ENCODE data around the gene LMNA.

LMNA gene

DNA sequence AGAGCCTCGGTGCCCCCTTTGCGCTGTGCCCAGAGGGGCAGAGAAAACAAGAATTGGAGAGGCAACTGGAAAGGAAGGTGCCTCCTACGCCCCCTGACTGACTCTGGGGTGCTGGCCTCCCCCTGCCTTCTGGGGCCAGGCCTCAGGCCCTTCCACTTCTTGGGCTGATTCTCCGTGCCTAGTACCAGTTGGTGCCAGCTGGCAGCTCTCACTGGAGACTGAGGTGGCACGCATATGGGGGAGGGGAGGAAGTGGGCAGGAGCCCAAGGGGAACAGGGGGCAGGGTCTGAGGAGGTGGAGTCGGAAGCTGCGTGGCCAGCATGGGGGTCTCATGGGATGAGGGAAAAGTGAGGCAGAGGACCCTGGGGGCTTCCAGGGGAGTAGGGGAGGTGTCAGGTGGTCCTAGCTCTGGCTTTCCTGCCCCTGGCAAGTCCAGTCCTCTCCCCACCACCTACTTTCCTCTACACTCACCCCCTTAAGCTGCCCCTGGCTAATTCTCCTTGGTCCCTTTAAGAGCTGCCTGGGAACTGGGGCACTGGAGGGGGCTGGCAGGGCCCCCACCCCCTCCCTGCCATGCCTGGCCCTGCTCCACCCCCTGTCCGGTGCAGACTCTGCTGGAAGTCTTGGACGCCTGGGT lies 32.4 kb downstream of the LMNA start:
- ChIA-PET CTCF (interaction anchor here (1.0 to 18.1 kb wide), 17 partner anchors 8 to 175 kb away, joined by 3 to 306 read pairs (median 6); partner anchors contain the start of genes PMF1 and SLC25A44), POLR2A (no interaction called here)
- DNase-seq (ENCODE audit: extremely low spot score) = no peak
- TF ChIP-seq, protein P1, sequence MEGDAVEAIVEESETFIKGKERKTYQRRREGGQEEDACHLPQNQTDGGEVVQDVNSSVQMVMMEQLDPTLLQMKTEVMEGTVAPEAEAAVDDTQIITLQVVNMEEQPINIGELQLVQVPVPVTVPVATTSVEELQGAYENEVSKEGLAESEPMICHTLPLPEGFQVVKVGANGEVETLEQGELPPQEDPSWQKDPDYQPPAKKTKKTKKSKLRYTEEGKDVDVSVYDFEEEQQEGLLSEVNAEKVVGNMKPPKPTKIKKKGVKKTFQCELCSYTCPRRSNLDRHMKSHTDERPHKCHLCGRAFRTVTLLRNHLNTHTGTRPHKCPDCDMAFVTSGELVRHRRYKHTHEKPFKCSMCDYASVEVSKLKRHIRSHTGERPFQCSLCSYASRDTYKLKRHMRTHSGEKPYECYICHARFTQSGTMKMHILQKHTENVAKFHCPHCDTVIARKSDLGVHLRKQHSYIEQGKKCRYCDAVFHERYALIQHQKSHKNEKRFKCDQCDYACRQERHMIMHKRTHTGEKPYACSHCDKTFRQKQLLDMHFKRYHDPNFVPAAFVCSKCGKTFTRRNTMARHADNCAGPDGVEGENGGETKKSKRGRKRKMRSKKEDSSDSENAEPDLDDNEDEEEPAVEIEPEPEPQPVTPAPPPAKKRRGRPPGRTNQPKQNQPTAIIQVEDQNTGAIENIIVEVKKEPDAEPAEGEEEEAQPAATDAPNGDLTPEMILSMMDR (IDR thresholded peaks at IDR 0.05; ENCODE audit: control extremely low read depth, extremely low read depth, low read depth, missing control alignments) = no peak

DNA sequence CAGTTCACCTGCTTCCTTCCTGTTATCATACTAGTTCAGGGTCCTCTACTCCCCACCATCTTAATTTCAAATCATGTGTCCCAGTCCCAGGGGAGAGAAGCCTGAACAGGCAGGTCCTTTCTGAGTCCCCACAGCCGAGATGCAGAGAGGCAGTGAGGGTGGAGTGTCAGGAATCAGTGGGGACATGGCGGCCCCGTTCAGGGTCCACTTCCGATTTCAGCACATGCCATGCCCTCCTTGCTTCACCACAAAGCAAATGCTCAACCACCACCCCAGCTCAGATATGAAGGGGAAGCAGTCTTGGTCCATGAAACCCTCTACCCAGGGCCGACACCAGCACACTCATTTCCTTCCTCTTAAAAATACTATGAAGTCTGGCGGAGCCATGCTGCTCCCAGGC lies 33.7 kb downstream of the LMNA start:
- ChIA-PET POLR2A (interaction anchor here (1.3 kb wide), 1 partner anchor 51 kb away, joined by 5 read pairs; no protein-coding TSS in a partner anchor), CTCF (interaction anchor here (0.9 to 18.1 kb wide), 18 partner anchors 10 to 174 kb away, joined by 3 to 306 read pairs (median 4); partner anchors contain the start of gene SLC25A44)
- DNase-seq (ENCODE audit: extremely low spot score) = no peak
- TF ChIP-seq, protein P1 (IDR thresholded peaks at IDR 0.05; ENCODE audit: control extremely low read depth, extremely low read depth, low read depth, missing control alignments) = no peak

DNA sequence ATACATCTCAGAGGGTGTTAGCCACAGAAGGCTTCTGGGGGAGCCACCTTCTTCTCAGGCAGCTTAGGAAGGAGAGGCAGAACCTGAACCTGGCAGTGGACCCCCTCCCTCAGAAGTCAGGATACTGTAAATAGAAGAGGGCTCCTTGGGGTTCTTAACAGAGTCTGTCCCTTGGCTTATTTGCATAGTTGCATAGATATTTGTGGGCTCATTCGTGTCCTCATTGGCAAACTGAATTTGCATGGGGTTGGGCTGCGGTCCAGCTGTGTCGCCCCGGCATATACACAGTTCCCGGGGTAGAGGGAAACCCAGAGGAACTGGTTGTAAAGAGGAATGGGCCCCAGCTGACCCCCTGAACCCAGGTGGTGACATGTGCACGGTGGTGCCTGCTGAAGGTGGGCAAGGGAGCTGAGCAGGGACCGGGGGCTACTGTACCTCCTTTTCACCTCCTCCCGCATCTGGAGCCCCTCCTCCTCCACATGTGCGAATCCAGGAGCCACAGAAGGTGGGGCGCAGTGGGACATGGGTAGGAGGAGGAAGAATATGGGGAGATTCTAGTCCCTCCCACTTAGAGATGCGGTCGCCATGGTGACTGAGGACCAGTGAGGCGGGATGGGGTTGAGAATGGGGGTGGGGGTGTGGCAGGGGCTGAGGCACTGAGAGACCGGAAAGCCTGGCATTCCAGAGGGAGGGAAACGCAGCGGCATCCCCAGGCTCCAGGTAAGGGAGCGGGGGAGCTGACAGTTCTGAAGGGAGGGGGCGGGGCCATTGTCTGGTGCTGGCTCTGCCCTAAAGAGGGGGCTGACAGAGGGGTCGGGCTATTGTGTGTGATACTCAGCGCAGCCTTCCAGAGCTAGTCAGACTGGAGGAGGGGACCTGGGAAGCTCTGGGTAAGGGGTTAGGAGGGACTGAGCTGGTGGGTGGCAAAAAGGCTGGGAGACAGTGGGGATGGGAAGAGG lies 35.1 kb downstream of the LMNA start:
- ChIA-PET POLR2A (interaction anchor here (0.6 kb wide), 1 partner anchor 76 kb away, joined by 3 read pairs; no protein-coding TSS in a partner anchor), CTCF (interaction anchor here (0.9 to 18.1 kb wide), 15 partner anchors 9 to 169 kb away, joined by 3 to 306 read pairs (median 8); partner anchors contain the start of gene SLC25A44)
- DNase-seq (ENCODE audit: extremely low spot score) = peak; percentile 73
- TF ChIP-seq, protein P1 (IDR thresholded peaks at IDR 0.05; ENCODE audit: control extremely low read depth, extremely low read depth, low read depth, missing control alignments) = no peak

DNA sequence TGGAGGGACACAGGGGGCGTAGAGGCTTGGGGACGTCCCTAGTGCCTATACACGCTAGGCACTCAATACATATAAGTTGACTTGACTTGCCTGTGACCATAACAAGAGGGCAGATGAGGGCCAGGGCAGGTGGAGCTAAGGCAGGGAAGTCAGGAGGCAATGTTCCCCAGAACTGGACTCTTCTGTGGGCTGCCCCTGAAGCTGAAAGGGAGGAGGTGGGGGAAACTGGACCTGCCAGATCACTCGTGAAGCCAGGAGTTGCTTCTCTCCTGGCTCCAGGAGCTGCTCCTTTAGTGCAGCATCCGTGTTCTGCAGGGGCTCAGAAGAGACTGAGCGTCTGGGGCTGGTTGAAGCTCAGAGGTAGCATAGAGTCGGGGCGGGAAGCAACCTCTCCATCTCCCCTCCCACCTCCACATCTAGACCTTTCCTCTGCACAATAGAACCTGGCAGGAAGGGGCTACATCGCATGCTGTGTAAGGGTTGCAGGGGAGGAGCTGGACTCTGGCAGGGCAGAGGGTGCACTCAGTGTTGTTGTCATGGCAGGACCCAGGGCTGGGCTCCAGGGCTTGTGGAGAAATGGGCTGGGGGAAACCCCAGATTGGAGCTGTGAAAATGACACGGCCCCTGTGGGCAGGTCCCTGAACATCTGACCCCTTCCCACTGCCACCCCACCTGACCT lies 36.0 kb downstream of the LMNA start:
- TF ChIP-seq, protein P1 (IDR thresholded peaks at IDR 0.05; ENCODE audit: control extremely low read depth, extremely low read depth, low read depth, missing control alignments) = no peak
- CTCF ChIA-PET = interaction anchor here (0.8 to 18.1 kb wide), 15 partner anchors 9 to 354 kb away, joined by 3 to 306 read pairs (median 6); partner anchors contain the start of gene SLC25A44
- POLR2A ChIA-PET = interaction anchor here (0.6 to 1.7 kb wide), 3 partner anchors 25 to 75 kb away, joined by 3 to 7 read pairs (median 3); partner anchors contain the start of gene PMF1
- DNase-seq (ENCODE audit: extremely low spot score) = no peak

DNA sequence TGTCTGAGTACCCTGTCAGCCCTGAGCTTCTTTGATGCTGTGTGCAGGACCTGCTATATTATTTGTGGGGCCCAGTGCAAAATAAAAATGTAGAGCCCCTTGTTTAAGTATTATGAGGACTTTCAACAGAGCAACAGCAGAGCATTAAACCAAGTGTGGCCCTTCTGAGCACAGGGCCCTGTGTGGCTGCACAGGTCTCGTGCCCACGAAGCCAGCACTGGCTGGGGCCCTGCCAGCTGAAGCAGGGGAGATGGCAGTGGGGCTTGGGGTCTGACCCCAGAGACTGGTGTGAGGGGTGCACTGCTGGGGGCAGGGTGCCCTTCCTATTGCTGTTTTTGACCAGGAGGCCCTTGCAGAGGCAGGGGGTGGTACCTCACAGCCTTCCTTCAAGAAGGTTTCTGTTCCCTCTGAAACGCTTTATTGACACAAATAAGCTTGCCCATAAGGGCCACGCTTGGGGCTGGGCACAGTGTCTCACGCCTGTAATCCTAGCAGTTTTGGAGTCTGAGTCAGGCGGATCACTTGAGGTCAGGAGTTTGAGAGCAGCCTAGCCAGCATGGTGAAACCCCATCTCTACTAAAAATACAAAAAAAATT lies 36.7 kb downstream of the LMNA start:
- CTCF ChIA-PET = interaction anchor here (0.8 to 18.1 kb wide), 18 partner anchors 10 to 354 kb away, joined by 3 to 306 read pairs (median 4); partner anchors contain the start of gene SLC25A44
- POLR2A ChIA-PET = interaction anchor here (0.6 to 1.7 kb wide), 5 partner anchors 18 to 74 kb away, joined by 3 to 7 read pairs (median 4); partner anchors contain the start of gene PMF1
- no peak for DNase-seq (ENCODE audit: extremely low spot score)
- TF ChIP-seq, protein P1 (IDR thresholded peaks at IDR 0.05; ENCODE audit: control extremely low read depth, extremely low read depth, low read depth, missing control alignments) = no peak
